Mesendoderm (in vitro differentiated cells): ENCODE measurements around the gene CCDC175.

Experiments
- DNase-seq: peaks from one replicate; pipeline ENCODE4 v3.0.0; 2013
- H2AK5ac ChIP-seq: 2 replicates; pipeline ENCODE4 v1.6.1; 2013; ENCODE audit warnings: low read length, inconsistent platforms
- H2BK120ac ChIP-seq: 2 replicates; pipeline ENCODE4 v1.6.1; 2013; ENCODE audit warnings: low read depth, mild to moderate bottlenecking, low read length, moderate library complexity, mixed read lengths
- H2BK15ac ChIP-seq: replicated peaks from 2 replicates; pipeline ENCODE4 v1.6.1; 2013; ENCODE audit warnings: low read depth, mild to moderate bottlenecking, moderate library complexity
- H2BK5ac ChIP-seq: 2 replicates; pipeline ENCODE4 v1.6.1; 2013; ENCODE audit warnings: low read length, inconsistent platforms
- H3K18ac ChIP-seq: 2 replicates; pipeline ENCODE4 v1.6.1; 2013; ENCODE audit warnings: mild to moderate bottlenecking, low read length, mixed read lengths
- H3K23ac ChIP-seq: one replicate; pipeline ENCODE4 v1.6.1; 2013; ENCODE audit warnings: low read length
- H3K27ac ChIP-seq: 2 replicates; pipeline ENCODE4 v1.5.1; 2013; ENCODE audit warnings: low read depth, mild to moderate bottlenecking, inconsistent platforms, low read length, moderate library complexity
- H3K27me3 ChIP-seq: 2 replicates; pipeline ENCODE4 v1.6.1; 2013; ENCODE audit warnings: low read length, control low read depth, mild to moderate bottlenecking, inconsistent platforms; ENCODE audit not compliant: insufficient read depth, poor library complexity
- H3K36me3 ChIP-seq: 2 replicates; pipeline ENCODE4 v1.6.1; 2013; ENCODE audit warnings: low read length, inconsistent platforms; ENCODE audit not compliant: control insufficient read depth, insufficient read depth
- H3K4ac ChIP-seq: one replicate; pipeline ENCODE4 v1.6.1; 2013; ENCODE audit warnings: low read depth, mild to moderate bottlenecking, low read length, moderate library complexity
- H3K4me1 ChIP-seq: 2 replicates; pipeline ENCODE4 v1.6.1; 2013; ENCODE audit warnings: low read depth, low read length, inconsistent platforms; ENCODE audit not compliant: control insufficient read depth
- H3K4me2 ChIP-seq: 2 replicates; pipeline ENCODE4 v1.6.1; 2013; ENCODE audit warnings: low read length
- H3K4me3 ChIP-seq: 2 replicates; pipeline ENCODE4 v1.5.1; 2013; ENCODE audit warnings: mild to moderate bottlenecking, low read length
- H3K56ac ChIP-seq: one replicate; pipeline ENCODE4 v1.6.1; 2013; ENCODE audit warnings: low read length
- H3K79me1 ChIP-seq: 2 replicates; pipeline ENCODE4 v1.6.1; 2013; ENCODE audit warnings: low read length, inconsistent platforms
- H3K79me2 ChIP-seq: 2 replicates; pipeline ENCODE4 v1.6.1; 2013; ENCODE audit warnings: mild to moderate bottlenecking, low read length; ENCODE audit not compliant: control insufficient read depth, insufficient read depth
- H3K9ac ChIP-seq: 2 replicates; pipeline ENCODE4 v1.6.1; 2013; ENCODE audit warnings: low read length, inconsistent platforms
- H4K5ac ChIP-seq: one replicate; pipeline ENCODE4 v1.6.1; 2013; ENCODE audit warnings: low read length
- H4K8ac ChIP-seq: one replicate; pipeline ENCODE4 v1.6.1; 2013; ENCODE audit warnings: low read depth, mild to moderate bottlenecking, control low read depth, low read length, moderate library complexity
- WGBS: extraction: QIAGEN DNeasy Blood & Tissue Kit; methylation state at CpG from one replicate; pipeline ENCODE4 v1.1.7; 2013; ENCODE audit warnings: low lambda C conversion rate, missing lambda C conversion rate; ENCODE audit not compliant: insufficient coverage; ENCODE audit errors: extremely low coverage; 5-methylcytosine and 5-hydroxymethylcytosine counted together

Gene CCDC175

DNA sequence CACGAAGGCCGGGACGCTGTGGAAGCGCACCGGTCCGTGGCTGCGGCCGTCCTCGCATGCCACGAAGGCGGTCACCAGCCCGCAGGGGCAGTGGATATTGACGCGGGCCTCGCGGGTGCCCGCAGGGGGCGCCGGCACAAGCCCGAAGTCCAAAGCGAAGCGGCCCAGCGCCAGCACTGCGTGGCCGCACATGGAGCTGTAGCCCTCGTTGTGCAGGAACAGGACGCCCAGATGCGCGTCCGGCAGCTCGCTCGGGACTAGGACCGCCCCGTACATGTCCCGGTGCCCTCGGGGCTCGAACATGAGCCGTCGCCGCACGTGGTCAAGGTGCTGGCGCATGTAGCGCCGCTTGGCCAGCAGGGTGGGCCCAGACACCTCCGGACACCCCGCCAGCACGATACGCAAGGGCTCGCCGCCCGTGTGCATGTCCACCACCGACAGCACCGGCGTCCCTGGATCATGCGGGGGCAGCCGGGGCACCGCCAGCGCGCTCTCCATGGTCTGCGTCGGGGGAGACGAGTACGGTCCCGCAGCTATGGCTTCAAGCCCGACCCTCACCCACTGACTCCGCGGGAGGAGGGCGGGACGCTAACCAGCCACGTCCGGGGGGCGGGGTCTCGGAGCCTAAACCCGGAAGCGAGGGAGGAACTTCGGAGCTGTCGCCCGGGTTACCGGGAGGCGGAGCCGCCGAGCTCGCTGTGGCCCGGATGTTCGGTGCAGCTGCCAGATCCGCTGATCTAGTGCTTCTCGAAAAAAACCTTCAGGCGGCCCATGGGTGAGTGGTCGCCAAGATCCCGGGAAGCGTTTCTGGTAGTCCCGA lies 92.6 kb downstream of the CCDC175 start, which contains the start of the genes JKAMP and L3HYPDH:
Gene JKAMP, plus strand, starts transcription at position 699 of the 820 bp plus-strand sequence. Its CDS starts 73 bp downstream, at position 772.
Gene L3HYPDH, minus strand, starts transcription at position 590 of the 820 bp plus-strand sequence. Its CDS starts 92 bp downstream, at position 498.
- peak within 1 kb of the TSS; percentile 98 for H3K4me3 ChIP-seq
- H4K5ac ChIP-seq: peak within 1 kb of the TSS; percentile 86
- peak; percentile 98 for DNase-seq
- H3K79me2 ChIP-seq: peaks cover 25% of the 10 kb centered on the region
- no CpG with 5 or more reads among the region's 92 CpGs for WGBS
- H2BK15ac ChIP-seq: no peak within 1 kb of the TSS
- H3K27ac ChIP-seq: peak within 1 kb of the TSS; percentile 97
- H2AK5ac ChIP-seq: peak within 1 kb of the TSS; percentile 19
- H2BK5ac ChIP-seq: peak within 1 kb of the TSS; percentile 79
- H3K56ac ChIP-seq: peak within 1 kb of the TSS; percentile 100
- peaks cover 13% of the 10 kb centered on the region for H3K79me1 ChIP-seq
- H3K9ac ChIP-seq: peak within 1 kb of the TSS; percentile 95
- H3K23ac ChIP-seq: peak within 1 kb of the TSS; percentile 91
- no peaks in the 10 kb centered on the region for H3K27me3 ChIP-seq
- no peak within 1 kb of the TSS for H2BK120ac ChIP-seq
- H3K18ac ChIP-seq: peak within 1 kb of the TSS; percentile 94
- H3K4ac ChIP-seq: peak within 1 kb of the TSS; percentile 70
- H4K8ac ChIP-seq: no peak within 1 kb of the TSS
- peak within 1 kb of the TSS; percentile 89 for H3K4me2 ChIP-seq
- peaks cover 7% of the 10 kb centered on the region for H3K4me1 ChIP-seq
- H3K36me3 ChIP-seq: no peaks in the 10 kb centered on the region

DNA sequence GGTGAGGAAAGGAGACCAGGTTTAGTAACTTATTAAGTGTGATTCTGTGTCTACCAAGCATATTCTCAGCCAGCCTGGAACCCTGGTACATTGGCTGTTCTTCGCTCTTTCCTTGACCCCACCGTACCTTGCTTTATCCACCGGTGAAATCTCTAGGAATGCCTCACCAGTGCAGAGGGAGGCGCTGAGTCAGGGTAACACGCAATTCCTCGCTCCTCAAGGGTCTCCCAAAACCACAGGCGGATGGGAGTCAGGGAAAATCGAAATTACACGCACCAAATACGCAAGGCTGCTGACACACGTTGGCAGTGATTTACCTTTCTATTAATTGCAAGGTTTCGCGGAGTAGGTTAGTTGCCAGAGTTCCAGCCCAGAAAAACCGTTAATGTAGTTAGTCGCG lies 93.2 kb downstream of the CCDC175 start:
- Histone ChIP-seq H3K4me3 (peak overlapping the region; percentile 71), H4K5ac (no peak overlapping the region), H3K56ac (peak overlapping the region; percentile 100), H3K4ac (peak overlapping the region; percentile 44), H4K8ac (no peak overlapping the region), H3K4me1 (peaks cover 7% of the 10 kb centered on the region), H3K79me1 (peaks cover 13% of the 10 kb centered on the region), H3K4me2 (peak overlapping the region; percentile 89), H3K9ac (peak overlapping the region; percentile 85), H3K36me3 (no peaks in the 10 kb centered on the region), H2AK5ac (peak overlapping the region; percentile 19), H3K23ac (peak overlapping the region; percentile 91), H2BK120ac (no peak overlapping the region), H2BK5ac (peak overlapping the region; percentile 79), H3K18ac (peak overlapping the region; percentile 24), H3K27me3 (no peaks in the 10 kb centered on the region), H3K27ac (no peak overlapping the region), H3K79me2 (peaks cover 25% of the 10 kb centered on the region), H2BK15ac (no peak overlapping the region)
- peak; percentile 66 for DNase-seq
- whole genome bisulfite sequencing: no CpG with 5 or more reads among the region's 16 CpGs

DNA sequence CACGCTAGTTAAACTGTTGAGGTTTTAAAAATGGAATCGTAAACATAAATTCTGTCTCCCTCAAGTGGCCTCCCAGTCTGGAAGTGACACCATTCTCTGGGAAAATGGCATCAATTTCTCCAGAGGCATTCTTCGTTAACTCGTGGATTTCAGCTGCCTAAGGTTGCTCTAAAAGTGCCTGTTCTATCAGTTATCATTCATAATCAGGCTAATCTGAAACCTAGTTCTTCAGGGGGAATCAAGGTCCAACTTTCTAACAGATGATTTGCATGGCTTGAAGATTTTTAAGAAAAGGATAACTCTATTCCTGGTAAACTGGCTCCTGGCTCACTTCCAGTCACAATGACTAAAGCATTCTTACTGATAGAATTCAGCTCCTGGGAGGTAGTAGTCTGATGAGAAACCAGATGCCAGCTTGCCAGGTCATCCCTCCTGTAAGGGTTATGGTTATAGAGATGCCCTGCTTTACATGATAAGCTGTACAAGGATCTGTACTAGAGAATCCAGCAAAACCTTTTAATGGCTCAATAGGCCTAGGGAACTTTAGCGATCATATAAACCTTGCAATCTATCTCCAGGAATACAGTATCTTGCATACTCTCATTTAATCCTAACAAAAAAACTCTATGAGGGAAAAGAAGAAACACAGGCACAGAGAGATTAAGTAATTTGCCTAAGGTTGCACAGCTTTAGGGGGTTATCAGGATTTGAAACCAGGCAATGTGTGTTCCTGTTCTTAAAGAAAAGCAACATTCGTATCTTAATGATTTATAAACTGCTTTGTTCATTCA lies 93.9 kb downstream of the CCDC175 start:
- no peak overlapping the region for H3K23ac ChIP-seq
- no CpG with 5 or more reads among the region's 6 CpGs for WGBS
- H3K4me3 ChIP-seq: peak overlapping the region; percentile 71
- H2BK15ac ChIP-seq: no peak overlapping the region
- H3K4ac ChIP-seq: no peak overlapping the region
- H2AK5ac ChIP-seq: no peak overlapping the region
- H3K4me1 ChIP-seq: peaks cover 7% of the 10 kb centered on the region
- peaks cover 25% of the 10 kb centered on the region for H3K79me2 ChIP-seq
- H3K18ac ChIP-seq: no peak overlapping the region
- H3K9ac ChIP-seq: peak overlapping the region; percentile 85
- peak overlapping the region; percentile 89 for H3K4me2 ChIP-seq
- H2BK120ac ChIP-seq: no peak overlapping the region
- no peak overlapping the region for H4K5ac ChIP-seq
- peak; percentile 71 for DNase-seq
- H3K56ac ChIP-seq: peak overlapping the region; percentile 35
- H3K27me3 ChIP-seq: no peaks in the 10 kb centered on the region
- H4K8ac ChIP-seq: no peak overlapping the region
- no peak overlapping the region for H3K27ac ChIP-seq
- H3K36me3 ChIP-seq: no peaks in the 10 kb centered on the region
- H2BK5ac ChIP-seq: no peak overlapping the region
- H3K79me1 ChIP-seq: peaks cover 13% of the 10 kb centered on the region

DNA sequence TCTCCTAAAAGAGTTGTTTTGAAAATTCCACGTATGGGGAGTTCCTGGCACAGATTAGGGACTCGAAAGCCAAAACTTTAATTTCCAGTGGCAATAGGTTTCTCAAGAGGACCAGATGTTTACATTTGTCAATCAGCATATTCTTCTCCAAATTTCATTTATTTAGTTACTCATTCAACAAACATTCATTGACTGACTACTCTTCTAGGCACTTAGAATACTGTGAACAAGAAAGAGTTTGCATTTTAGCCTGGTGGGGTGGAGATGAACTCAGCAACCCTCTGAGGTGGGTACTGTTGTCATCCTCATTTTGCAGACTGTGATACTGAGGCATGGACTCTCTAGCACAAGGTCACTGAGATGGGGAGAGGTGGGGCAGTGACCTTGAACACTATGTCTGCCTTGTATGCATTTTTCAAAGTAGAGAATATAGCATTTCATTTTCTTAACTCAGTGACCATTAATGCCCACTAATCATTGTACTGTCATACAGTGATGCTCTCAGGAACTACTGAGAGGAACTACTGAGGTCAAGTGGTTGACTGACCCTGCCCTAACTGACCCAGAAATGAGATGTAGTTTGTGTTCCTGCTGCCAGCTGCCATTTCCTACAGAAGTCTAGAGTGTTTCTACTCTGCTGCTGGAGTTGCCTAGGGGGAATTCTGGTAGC lies 94.6 kb downstream of the CCDC175 start:
- no peak overlapping the region for H2BK5ac ChIP-seq
- no CpG with 5 or more reads among the region's 2 CpGs for WGBS
- no peak overlapping the region for H2BK15ac ChIP-seq
- H3K27ac ChIP-seq: no peak overlapping the region
- H3K18ac ChIP-seq: no peak overlapping the region
- H2BK120ac ChIP-seq: no peak overlapping the region
- DNase-seq: no peak
- no peak overlapping the region for H3K23ac ChIP-seq
- peaks cover 13% of the 10 kb centered on the region for H3K79me1 ChIP-seq
- no peaks in the 10 kb centered on the region for H3K27me3 ChIP-seq
- H3K4ac ChIP-seq: no peak overlapping the region
- no peak overlapping the region for H4K8ac ChIP-seq
- peak overlapping the region; percentile 33 for H3K4me2 ChIP-seq
- H3K79me2 ChIP-seq: peaks cover 25% of the 10 kb centered on the region
- peak overlapping the region; percentile 45 for H3K56ac ChIP-seq
- H3K4me1 ChIP-seq: peaks cover 7% of the 10 kb centered on the region
- no peak overlapping the region for H4K5ac ChIP-seq
- no peaks in the 10 kb centered on the region for H3K36me3 ChIP-seq
- H3K4me3 ChIP-seq: no peak overlapping the region
- peak overlapping the region; percentile 85 for H3K9ac ChIP-seq
- no peak overlapping the region for H2AK5ac ChIP-seq

DNA sequence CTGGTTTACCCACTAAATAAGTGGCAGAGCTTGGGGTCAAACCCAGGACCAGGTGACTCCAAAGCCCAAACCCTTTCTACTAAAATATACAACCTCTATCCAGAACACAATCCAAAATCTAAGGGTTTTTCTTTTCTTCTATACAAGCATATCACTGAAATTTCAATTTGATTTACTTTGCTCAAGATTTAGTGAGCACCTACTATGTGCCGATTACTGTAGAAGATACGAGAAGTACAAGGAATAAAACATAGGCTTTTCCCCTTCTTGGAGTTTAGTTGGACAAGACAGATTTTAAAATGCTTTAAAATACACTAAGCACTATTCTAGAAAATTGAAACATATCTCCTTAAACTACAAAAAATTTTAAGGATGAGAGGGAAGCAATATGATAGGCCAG lies 95.2 kb downstream of the CCDC175 start:
- Histone ChIP-seq H3K9ac (no peak overlapping the region), H3K4me1 (peaks cover 7% of the 10 kb centered on the region), H2BK15ac (no peak overlapping the region), H3K36me3 (no peaks in the 10 kb centered on the region), H2BK5ac (no peak overlapping the region), H4K8ac (no peak overlapping the region), H3K79me2 (peaks cover 25% of the 10 kb centered on the region), H3K18ac (no peak overlapping the region), H3K79me1 (peaks cover 13% of the 10 kb centered on the region), H3K4me3 (no peak overlapping the region), H2AK5ac (no peak overlapping the region), H3K56ac (no peak overlapping the region), H4K5ac (no peak overlapping the region), H3K27me3 (no peaks in the 10 kb centered on the region), H3K23ac (no peak overlapping the region), H3K27ac (no peak overlapping the region), H2BK120ac (no peak overlapping the region), H3K4ac (no peak overlapping the region), H3K4me2 (no peak overlapping the region)
- DNase-seq: no peak
- WGBS: no CpG with 5 or more reads among the region's 2 CpGs
